HG02623 (cell line): ENCODE data around the gene SOX1.

ENCODE experiments used
- ATAC-seq: cut with Tn5 transposase; IDR thresholded peaks from one replicate; pipeline ENCODE4 v1.9.1; 2021; ENCODE audit warnings: moderate library complexity; ENCODE audit not compliant: unreplicated experiment

Gene SOX1

GRCh38 chr13:112067116-112067741 lies at the start of gene SOX1:
SOX1 (plus strand) TSS chr13:112067149; CDS start chr13:112067659, 510 bp downstream.
- no peak for ATAC-seq

- ATAC-seq, result no peak
Observed at GRCh38 chr13:112024577-112024976, 42.4 kb upstream of the SOX1 start.

- ATAC-seq, result no peak
Observed at GRCh38 chr13:112027250-112027649, 39.7 kb upstream of the SOX1 start.

DNA sequence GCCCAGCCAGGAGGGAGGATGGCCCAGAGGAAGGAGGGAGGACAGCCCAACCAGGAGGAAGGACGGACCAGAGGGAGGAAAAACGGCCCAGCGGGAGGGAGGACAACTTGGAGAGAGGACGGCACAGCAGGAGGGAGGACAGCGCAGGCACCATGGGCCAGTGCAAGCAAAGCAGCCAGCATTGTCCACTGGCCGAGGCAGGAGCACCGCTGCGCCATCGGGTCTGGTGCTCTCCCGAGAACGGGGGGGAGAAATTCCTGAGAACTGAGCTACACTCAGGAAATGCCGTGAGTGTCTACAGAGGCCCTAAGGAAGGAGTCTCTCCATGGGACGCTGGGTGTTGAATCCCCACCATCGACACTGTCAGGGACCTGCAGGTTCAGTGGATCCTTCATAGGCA lies 38.5 kb upstream of the SOX1 start:
- no peak for ATAC-seq

- ATAC-seq, result no peak
Observed at GRCh38 chr13:112029143-112029542, 37.8 kb upstream of the SOX1 start.

DNA sequence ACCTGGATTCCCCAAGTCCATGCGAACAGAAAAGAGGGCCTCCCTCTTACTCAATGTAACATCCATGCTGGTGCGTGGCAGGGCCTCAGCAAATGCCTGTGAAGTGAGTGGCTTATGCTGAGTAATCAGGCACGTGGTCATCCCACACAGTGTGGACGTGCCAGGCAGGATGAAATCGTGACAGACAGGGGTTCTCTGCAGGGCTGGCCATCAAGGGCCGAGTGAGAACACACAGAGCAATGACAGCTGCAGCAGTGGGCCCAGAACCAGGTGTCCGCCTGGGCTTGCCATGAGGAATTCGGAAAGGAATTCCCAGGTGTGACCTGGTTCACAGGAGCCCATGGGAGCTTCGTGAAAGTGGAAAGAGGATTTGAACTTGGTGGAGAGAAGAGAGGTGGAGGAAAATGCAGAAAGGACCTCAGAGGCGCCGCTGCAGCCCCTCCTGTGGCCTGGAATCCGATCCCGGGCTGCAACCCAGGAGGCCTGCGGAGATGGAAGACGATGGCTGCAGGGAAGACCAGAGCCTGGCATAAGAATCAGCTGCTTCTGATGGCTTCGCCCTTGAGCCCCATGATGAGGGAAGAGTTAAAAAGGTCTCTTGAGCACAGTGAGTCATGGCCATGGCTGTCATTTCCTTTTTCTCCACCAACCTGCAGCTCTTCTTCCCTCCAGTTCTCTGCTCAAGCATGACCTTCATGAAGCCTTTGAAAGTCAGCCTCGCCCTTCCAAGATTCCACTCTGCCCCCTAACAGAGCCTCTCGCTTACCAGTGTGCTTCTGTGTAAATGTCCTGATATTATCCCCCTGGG lies 34.6 kb upstream of the SOX1 start:
- no peak for ATAC-seq

- ATAC-seq, result no peak
Observed at GRCh38 chr13:112034231-112034630, 32.7 kb upstream of the SOX1 start.

DNA sequence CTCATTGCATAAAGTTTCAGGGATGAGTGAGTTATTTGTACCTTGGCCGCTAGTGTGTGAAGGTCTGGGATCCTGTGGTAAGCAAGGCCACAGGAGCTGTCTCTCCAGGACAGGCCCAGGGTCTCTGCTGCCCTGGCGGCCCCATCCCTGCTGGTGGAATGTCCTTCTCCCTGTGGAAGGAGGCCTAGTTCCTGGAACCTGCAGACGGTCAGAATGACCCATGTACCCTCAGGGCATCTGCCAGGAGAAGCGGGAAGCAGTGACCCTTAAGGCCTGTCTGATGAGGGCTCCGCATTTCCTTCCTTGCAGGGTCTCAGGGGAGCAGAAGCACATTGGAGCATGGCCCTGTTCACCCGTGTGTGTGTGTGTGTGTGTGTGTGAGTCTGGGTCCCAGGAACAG lies 32.1 kb upstream of the SOX1 start:
- ATAC-seq, result no peak

GRCh38 chr13:112042496-112042895 lies 24.5 kb upstream of the SOX1 start:
- ATAC-seq, result no peak

- no peak for ATAC-seq
Observed at GRCh38 chr13:112052213-112052612, 14.7 kb upstream of the SOX1 start.

DNA sequence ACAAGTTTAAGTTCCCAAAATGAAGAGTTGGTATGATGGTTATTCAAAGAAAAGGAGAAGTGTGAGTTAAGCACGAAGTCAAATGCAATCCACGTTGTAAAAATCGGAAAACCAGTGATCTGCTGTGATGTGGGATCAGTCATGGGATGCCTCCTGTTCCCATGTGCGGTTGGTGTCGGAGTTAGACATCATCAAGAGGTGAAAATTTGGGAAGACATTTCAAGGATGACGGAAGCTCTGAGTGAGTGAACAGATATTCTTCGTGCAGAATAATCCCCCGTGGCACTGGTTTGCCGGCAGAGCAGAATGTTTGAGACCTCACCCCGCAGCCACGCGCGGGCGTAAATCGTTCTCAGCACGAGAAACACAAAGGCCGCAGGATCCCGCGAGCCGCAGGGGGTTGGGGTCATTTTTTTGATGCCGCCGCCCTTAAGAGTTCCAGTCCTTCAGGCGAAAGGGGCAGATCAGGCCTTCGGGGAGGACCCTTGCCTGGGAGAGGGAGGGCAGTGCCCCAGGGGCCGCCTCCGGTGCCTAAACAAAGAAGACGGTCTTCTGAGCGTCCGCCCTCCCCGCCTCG lies 13.7 kb upstream of the SOX1 start:
- no peak for ATAC-seq

DNA sequence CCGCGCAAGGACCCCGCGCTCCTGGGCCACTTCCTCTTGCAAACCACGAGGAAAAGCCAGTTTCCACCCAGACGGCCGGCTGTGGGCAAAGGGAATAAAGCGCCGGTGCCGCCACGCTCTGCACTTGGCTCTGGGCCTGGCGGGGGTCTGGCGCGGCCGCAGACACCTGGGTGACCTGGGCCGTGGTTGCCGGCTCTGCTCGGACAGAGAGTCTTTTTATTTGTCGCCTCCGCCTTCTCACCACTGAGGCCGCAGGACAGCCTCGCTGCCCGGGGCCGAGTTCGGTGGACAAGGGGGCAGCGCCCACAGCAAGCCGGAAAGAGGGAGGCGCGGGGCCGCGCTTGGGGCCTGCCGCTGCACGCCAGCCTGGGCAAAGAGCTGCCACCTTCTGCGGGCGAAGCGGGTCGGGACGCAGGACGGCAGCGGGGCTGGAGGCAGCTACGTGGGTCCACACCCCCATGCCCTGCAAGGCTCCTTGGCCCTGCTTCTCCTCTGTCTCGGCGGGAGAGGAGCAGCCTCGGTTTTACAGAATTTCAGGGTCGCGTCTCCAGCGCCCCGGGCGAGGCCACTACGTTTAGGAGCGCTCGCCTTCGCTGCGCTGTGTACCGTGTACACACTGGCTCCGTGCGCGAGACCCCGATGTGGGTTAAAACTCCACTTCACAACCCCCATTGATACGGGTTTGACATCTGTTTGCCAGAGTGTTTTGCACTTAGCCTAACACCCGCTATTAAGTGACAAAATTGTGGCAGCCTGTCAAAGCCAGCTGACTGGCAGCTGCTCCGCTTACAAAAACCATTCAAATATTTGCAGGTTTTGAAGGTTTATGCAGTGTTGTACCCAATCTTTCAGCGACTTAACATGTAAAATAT lies 13.0 kb upstream of the SOX1 start:
- ATAC-seq, result no peak

GRCh38 chr13:112054616-112055015 lies 12.3 kb upstream of the SOX1 start:
- ATAC-seq, result no peak

- no peak for ATAC-seq
Observed at GRCh38 chr13:112055036-112055914, 11.7 kb upstream of the SOX1 start.

DNA sequence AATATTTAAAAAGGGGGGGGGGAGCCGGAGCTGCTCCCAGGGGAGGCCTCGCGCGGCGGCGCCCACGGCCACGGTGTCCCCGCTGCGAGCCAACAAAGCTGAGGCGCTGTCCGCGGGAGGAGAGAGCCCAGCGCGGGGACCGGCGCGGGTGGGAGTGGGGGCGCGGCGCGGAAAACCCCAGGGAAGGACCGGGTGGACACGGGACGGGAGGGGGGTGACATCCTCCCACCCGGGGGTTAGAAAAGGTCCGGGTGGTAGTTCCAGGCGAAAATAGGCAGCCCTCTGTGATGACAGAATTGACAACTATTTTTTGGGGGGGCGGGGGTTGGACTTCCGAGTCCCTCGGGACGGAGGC lies 11.1 kb upstream of the SOX1 start:
- ATAC-seq, result no peak

GRCh38 chr13:112056284-112056727 lies 10.6 kb upstream of the SOX1 start:
- ATAC-seq, result no peak

- no peak for ATAC-seq
Observed at GRCh38 chr13:112056739-112057438, 10.1 kb upstream of the SOX1 start.

GRCh38 chr13:112057439-112057735 lies 9.6 kb upstream of the SOX1 start:
- no peak for ATAC-seq

DNA sequence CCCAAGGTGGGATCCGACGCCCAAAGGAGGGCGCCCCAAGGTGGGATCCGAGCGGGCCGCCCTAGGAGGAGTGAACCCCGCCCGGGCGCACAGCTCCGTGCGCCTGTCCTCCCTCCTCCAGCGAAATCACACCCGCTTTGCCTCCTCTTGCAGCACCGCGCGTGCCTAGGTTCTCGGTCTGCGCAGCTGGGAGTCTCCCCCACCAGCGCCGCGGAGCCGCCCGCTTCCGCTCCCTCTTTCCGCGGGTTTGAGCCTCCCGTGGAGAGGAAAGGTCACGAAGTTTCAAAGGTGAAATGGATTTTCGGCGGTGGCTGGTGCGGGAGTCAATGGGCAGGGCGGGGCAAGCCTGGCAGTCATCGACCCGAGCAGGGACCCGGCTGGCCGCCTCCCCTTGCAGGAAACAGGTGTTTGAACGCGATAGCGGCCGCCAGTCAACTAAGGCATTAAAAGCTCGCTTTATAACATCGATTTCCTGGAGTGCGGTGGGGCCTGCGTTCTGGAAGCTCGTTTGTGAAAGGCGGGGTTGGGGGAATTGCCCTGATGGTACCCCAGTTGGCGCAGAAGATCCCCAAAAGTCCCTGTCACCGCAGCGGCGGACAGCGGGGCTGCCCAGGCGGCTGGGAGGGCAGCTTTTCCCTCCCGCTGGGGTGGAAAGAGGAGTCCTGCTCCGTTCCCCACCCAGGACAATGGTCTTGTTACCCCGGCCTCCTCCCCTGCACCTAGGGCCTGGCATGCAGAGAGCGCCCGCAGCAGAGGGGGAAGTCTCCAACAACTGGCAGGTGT lies 9.0 kb upstream of the SOX1 start:
- no peak for ATAC-seq
